Measurements from ENCODE around the gene PXDN.

PXDN gene

DNA sequence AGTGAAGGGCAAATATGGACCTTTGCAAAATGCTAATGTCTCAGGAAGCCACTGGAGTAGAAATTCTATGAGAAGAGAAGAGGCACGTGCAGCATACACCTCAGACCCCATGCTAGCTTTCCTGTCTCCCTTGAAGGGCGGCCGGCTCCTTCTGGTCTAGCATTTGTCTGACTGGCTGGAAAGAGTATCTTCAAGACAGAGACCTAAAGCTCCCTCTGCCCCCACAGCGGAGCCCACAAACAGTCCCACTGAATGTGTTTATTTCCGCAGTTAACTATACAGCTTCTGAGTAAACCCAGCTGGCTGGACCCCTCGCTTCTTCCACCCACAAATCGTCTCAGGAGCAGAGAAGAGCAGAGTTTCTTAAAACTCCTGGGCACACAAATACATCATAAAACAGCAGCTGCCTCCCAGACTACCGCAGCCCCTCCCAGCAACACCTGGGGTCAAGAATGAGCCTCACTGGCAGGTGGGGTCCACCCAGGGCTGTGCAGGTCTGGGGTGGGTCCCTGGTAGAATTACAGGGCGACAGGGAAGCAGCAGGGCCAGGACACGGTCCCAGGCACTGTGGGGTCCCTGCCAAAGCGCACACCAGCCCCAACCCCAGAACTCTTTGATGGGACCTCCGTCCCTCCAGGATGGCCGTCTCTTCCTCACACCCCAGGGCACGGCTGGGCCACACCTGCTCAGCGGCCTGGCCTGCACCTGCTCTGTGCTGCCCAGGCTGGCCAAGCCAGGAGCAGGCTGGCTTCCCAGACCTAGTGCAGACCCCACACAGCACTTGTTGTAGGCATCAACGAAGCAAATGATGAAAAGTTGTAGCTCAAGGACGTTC is 103.8 kb downstream of the PXDN start:
- no peak for DNase-seq (ENCODE audit: low read depth)
- TF ChIP-seq, protein P1, sequence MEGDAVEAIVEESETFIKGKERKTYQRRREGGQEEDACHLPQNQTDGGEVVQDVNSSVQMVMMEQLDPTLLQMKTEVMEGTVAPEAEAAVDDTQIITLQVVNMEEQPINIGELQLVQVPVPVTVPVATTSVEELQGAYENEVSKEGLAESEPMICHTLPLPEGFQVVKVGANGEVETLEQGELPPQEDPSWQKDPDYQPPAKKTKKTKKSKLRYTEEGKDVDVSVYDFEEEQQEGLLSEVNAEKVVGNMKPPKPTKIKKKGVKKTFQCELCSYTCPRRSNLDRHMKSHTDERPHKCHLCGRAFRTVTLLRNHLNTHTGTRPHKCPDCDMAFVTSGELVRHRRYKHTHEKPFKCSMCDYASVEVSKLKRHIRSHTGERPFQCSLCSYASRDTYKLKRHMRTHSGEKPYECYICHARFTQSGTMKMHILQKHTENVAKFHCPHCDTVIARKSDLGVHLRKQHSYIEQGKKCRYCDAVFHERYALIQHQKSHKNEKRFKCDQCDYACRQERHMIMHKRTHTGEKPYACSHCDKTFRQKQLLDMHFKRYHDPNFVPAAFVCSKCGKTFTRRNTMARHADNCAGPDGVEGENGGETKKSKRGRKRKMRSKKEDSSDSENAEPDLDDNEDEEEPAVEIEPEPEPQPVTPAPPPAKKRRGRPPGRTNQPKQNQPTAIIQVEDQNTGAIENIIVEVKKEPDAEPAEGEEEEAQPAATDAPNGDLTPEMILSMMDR (conservative IDR thresholded peaks at IDR 0.05; ENCODE audit: control insufficient read depth, insufficient read depth, low read depth, low read length), result no peak
- H3K4me3 ChIP-seq (ENCODE audit: control insufficient read depth, low read depth, low read length), result no peak overlapping the region

DNA sequence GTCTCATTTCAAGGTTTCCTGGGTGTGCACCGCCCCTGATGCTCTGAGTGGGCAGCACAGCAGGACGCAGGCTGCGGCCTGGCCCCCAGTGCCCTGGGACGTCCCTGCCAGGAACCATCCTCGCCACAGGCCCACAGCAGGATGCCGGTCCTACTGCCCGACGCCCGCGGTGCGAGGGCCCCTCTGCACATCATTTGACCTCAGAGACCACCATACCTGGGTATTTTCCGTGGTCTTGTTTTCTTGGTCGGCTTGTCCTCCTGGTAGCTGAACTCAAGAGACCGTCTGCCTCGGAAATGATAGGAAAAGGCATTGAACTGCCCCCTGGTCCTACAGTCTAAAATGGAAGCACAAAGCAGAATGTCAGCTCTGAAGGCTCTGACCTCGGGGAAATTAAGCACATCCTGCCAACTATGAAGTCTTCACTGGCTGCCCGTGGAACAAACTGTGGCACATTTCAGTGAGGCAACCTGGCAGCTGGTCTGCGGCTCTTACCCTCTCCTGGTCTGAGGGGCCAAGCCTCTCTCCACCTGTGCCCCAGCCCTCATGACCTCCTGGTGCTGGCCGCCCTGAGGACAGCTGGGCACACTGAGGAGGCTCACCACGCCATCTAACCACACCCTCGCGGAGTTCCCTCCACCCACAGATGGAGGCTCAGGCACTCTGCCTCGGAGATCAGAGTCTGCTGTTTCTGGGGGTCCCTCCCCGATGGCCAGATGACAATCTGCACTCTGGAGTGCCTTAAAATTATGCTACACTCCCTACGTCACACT is 105.0 kb downstream of the PXDN start:
- DNase-seq (ENCODE audit: low read depth), result no peak
- no peak overlapping the region for H3K4me3 ChIP-seq (ENCODE audit: control insufficient read depth, low read depth, low read length)
- TF ChIP-seq, protein P1 (conservative IDR thresholded peaks at IDR 0.05; ENCODE audit: control insufficient read depth, insufficient read depth, low read depth, low read length), result no peak

DNA sequence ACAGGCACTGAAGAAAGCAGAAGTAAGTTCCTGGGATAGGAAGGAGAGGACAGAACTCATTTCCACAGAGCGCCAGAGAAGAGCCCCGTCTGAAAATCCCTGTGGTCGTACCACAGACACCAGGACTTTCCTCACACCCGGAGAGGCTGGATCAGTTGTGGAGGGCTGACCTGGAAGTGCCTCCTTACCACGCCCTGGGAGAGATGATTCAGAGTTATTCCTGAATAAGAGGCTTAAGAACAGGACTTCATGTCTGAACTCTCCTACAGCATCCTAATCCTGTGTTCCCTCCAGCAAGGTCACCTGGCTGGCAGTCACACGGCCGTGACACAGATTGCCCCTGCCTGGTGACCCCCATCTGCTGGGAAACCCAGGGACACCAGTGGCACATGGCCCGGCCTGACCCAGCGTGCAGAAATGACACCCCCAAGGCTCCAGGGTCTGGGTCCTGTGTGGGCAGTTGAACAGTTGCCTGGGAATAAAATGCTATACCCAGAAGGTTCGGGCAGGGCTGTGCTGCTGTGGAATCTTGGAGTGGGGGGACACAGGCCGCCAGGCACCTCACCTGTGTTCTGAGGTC is 105.9 kb downstream of the PXDN start:
- TF ChIP-seq, protein P1 (conservative IDR thresholded peaks at IDR 0.05; ENCODE audit: control insufficient read depth, insufficient read depth, low read depth, low read length), result no peak
- DNase-seq (ENCODE audit: low read depth), result no peak
- H3K4me3 ChIP-seq (ENCODE audit: control insufficient read depth, low read depth, low read length), result no peak overlapping the region

DNA sequence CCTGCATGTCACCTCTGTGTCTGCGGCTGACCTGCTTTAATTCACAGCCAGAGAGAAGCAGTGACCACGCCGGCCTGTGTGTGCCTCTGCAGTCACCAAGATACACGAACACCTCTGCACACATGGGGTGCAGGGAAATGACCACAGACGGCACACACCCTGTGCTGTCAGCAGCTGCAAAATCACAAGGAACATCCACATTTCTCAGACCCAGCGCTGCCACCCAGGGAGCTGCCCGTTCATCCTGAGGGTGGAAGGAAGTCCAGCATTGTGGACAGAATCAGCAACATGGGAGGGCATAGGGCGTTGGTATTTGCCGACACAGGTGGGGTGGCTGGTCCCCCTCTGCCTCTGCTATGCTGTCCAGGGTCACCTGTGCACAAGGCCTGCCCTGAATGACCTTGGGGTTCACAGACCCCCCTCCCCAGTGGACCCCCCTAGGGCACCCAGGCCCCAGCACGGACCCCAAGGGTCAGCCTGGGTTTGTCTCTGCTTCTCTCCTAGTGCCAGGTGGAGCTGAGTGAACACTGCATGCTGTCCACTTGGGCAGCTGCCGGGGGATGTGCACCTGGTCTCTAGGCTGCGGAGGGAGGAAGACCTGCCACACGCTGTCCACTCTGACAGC is 107.4 kb downstream of the PXDN start:
- TF ChIP-seq, protein P1 (conservative IDR thresholded peaks at IDR 0.05; ENCODE audit: control insufficient read depth, insufficient read depth, low read depth, low read length), result no peak
- DNase-seq (ENCODE audit: low read depth), result no peak
- H3K4me3 ChIP-seq (ENCODE audit: control insufficient read depth, low read depth, low read length), result no peak overlapping the region

DNA sequence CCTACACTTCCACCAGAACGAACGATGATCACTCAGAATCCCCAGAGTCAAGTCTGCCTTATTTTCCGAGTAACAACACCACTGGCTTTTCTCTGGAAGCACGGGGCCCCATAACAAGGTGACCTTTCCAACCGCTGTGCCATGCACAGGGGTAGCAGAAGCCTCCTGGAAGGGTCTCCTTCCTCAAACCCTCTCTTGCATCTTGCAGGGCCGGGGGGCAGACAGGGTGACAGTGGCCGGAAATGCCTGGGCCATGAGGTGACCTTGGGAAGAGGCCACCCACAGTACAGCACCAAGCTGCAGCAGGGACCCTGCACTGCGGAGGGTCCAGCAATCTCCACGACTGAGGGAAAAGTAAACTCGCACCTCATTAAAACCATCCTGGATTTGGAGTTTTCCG is 108.5 kb downstream of the PXDN start:
- no peak overlapping the region for H3K4me3 ChIP-seq (ENCODE audit: control insufficient read depth, low read depth, low read length)
- no peak for DNase-seq (ENCODE audit: low read depth)
- TF ChIP-seq, protein P1 (conservative IDR thresholded peaks at IDR 0.05; ENCODE audit: control insufficient read depth, insufficient read depth, low read depth, low read length), result no peak

DNA sequence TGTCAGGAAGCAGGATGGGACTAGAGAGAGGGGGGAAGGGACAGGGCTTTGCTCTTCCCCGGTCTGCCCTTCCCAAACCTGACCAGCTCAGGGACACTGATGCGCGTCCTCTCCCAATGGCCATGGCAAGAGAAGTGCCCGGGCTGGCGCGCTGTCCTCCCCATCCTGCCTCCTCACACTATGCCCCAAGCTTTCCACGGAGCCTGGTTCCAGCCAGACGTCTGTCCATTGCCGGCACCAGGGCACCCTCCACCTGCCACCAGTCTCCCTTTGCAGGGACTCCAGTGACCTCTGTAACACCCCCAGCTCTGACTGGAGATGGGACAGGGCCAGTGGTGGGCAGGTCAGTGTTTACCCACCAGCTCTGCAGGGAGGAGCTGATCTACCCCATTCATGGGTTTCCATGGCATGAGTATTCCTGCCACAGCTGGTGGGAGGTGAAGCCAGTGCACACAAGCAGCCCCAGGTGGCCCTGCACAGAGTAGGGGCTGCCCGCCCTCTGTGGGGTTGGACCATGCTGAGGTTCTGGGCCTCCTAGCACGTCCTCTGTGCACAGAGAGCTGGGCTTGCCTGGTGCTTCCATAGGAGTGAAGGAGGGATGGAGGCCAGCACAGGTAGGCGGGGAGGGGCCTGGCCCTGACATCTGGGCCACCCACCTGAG is 109.5 kb downstream of the PXDN start:
- H3K4me3 ChIP-seq (ENCODE audit: control insufficient read depth, low read depth, low read length), result no peak overlapping the region
- TF ChIP-seq, protein P1 (conservative IDR thresholded peaks at IDR 0.05; ENCODE audit: control insufficient read depth, insufficient read depth, low read depth, low read length), result no peak
- DNase-seq (ENCODE audit: low read depth), result no peak
